ENCODE measurements around the gene SRGAP2B. TPM values are rescaled to one million over a fixed set of nuclear protein-coding genes. Genes with fewer than 3 reads are reported as not detected.
"Not testable (repeated sequence)": the region's sequence is repeated elsewhere in the genome, so short reads cannot be mapped to it uniquely, and the experiment has no call there.

Gene SRGAP2B
- total RNA-seq, 1 donor, result 4.6 TPM

DNA sequence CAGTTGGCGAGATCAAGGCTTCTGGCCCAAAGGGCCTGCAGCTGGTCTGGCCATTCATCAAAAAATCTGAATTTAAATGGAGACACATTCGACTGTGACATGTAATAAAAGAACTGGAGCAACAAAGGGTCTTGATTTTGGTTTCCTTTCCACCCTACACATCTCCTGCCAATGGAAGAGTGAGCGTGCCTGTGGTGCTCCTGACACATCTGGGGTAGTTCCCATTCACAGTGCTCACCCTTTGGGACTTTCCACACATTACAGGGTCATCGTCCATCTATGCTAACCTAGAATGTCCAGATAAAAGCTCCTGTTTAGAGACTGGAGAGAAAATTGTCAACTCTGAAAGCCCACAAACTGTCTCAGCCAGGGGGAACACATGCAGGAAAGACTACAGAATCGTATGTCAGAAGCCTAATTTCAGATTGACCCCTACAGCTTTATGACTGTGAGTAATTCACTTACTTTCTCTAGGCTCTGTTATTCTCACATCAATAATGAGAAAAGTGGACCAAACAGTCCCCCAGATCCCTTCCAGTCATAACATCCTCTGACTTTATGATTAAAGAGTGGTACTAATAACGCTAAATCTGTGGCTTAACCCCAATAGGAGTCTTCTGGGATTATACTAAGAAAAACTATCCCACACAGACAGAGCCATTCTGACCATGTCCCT lies 46.8 kb downstream of the SRGAP2B start:
- not testable (repeated sequence) for DNase-seq (ENCODE audit: low read depth in 2 of 3, low spot score in 2 of 3)

DNA sequence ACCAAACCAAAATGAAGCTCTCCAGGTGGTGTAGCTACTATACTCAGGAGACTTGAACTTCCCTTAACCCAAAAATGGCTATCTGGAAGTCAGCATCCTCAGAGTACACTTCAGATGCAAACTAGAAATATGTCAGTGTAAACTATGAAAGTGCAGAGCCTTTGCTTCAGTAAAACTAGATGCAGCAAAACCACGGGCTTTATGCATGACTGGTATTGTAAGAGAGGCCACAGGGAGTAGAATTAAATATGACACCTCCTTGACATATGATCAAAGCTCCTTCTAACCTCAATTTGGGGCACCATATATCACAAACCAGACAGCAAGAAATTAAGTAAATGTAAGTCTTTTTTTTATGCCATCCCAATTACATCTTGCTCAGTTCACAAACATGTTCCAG lies 47.6 kb downstream of the SRGAP2B start:
- not testable (repeated sequence) for DNase-seq (ENCODE audit: low read depth in 2 of 3, low spot score in 2 of 3)

DNA sequence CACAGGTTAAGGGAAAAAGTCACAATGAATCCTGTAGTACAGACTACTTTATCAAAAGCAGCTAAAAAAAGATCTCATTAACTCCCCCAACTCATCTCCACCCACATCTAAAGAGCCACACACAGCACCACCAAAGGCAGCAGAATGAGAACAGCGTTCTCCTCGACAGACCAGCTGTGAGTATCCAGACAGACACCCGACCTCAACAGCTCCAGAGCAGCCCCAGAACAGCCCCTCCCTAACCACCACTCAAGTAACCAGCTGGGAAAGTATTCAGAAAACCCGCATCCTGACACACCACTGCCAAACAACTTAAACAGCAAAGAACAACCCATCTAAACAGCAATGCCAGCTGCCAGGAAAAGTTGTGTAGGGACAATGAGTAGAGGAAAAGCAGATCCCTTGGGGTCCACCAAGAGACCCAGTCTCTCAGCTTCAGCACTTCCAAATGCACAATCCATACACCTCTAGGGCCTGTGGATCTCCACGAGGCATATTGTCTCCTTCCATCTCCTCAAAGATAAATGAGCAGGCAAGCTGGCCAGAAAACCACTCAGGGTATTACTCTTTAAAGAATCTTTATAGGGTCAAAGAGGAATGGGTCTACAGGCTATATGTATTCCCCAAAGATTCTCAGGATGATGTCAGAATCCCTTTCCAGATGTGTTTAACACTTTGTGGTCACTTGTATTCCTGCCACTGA lies 49.4 kb downstream of the SRGAP2B start:
- DNase-seq (ENCODE audit: low read depth in 2 of 3, low spot score in 2 of 3), result not testable (repeated sequence)

DNA sequence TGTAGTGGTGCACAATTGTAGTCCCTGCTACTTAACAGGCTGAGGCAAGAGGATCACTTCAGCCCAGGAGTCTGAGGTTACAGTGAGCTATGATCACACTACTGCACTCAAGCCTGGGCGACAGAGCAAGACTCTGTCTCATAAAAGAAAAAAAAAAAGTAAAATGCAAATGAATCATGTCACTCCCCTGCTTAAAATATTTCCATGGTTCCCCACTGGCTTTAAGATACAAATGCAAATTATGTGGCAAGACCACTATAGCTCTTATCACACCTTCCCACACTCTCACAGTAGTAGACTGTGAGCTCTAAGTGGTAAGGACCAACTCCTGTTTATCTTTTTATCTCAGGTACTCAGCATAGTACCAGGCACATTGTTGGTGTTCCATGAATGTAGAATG lies 53.6 kb downstream of the SRGAP2B start:
- DNase-seq (ENCODE audit: low read depth in 2 of 3, low spot score in 2 of 3), result not testable (repeated sequence)

DNA sequence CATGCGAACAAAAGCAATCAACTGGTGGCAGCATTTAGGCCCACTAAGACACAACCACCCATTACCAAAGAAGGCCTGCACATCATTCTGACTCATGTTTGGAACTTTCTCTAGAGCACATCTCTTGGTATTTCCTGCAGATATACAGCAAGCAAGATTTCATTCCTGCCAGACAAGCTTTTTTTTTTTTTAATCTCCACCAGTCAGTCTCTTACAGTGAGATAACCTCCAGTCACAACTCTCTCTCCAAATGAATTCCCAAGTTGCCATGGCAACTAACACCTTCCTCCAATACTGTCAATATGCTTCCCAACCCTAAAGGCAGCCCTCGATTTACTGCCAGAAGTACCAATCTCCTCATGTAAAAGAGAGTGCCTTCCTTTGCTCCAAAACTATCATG lies 59.1 kb downstream of the SRGAP2B start:
- not testable (repeated sequence) for DNase-seq (ENCODE audit: low read depth in 2 of 3, low spot score in 2 of 3)

DNA sequence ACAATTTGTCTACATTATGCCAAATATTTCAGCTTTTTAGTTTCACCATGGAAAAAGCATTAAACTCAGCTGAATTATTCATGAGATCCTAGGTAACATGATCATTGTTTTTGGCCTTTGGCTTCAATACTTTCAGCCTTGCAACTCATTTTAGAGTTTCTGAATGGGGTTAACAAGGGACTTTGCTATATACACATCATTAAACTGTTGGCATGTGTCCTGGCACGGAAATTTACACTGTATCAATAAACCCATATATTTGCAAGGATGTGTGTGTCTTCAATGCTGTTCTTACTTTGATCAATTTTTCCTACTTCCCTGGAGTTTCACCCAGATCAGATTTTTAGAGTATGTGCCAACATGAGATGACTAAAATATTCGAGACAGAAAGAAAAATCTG lies 61.6 kb downstream of the SRGAP2B start:
- DNase-seq (ENCODE audit: low read depth in 2 of 3, low spot score in 2 of 3), result not testable (repeated sequence)

DNA sequence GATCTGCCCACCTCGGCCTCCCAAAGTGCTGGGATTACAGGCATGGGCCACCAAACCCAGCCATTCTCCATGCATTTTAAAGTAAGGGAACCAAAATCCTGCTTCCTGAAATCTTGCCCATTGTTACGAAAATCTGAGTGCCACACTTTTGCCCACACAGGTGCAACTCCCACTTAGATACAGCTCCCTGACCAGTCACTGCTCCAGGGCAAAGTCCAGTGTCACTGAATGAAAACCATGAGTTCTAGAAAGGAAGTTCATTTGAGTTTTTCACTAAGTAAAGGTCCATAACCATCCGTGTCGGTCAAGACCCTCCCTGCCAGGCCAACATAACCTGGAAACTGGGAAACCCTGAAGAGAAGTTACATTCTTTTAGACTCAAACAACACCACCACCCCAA lies 67.9 kb downstream of the SRGAP2B start:
- DNase-seq (ENCODE audit: low read depth in 2 of 3, low spot score in 2 of 3), result not testable (repeated sequence)

DNA sequence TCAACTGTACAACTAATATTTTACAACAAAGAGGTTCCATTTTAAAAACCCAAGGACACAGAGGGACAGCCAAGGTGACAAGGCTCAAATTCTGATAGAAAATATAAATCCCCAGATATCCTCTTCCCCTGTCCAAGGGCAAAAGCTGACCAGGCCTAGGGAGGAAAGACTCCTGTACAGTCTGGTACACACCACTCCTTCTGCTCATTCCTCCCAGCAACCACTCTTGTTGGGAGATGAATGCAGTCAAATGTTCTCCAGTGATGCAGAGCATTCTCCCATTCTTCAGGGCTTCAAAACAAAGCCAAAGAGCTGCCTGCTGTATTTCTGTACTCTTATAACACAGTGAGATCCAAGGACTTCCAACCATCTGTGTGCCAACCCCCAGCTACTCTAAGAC lies 69.8 kb downstream of the SRGAP2B start:
- not testable (repeated sequence) for DNase-seq (ENCODE audit: low read depth in 2 of 3, low spot score in 2 of 3)

DNA sequence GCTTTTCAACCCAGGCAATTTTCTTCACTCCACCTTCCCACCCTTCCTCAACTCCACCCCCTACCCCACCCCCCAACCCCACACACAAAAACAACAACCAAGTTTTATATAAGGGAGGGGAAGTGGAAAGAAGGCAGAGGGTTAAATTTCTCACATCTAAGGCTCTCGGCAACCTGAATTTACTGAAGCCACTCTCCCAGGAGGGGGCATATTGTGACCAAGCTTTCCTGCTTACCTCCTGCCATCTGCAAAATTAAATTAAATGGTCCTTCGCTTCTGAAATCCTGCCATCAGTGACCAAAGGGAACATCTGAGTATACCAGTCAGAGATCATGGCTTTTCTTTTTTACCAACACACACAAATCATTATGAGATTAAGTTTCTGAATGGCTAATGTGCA lies 72.9 kb downstream of the SRGAP2B start:
- DNase-seq (ENCODE audit: low read depth in 2 of 3, low spot score in 2 of 3), result not testable (repeated sequence)

DNA sequence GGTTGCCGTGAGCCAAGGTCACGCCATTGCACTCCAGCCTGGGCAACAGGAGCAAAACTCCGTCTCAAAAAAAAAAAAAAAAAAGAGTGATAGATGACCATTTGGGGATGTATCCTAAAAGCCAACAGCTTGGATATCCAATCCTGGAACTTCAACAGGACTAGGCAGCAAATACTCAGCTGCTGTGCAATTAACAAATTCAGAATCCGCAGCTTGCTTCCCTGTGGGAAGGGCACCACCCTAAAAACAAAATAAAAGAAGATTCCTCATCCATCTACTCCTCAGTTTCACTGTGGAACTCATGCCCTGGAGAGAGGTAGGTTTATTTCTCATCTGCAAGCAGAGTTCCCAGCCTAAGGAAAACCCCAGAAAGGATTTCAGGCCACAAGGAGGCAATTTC lies 73.4 kb downstream of the SRGAP2B start:
- DNase-seq (ENCODE audit: low read depth in 2 of 3, low spot score in 2 of 3), result not testable (repeated sequence)

DNA sequence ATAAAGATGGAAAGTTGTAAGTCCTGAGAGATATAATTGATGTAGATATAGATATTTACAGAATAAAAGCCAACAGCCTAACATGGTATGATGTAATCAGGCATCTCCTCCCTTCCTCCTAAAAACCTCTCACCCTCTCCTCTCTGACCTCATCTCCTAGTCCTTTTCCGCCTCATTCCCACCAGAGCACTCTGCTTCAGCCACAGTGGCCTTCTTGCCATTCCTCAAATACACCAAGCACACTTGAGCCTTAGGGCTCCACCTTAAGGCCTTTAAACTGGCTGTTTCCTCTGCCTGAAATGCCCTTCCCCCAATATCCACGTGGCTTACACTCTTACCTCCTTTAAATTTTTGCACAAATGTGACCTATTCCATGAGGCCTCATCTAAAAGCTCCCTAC lies 75.4 kb downstream of the SRGAP2B start:
- not testable (repeated sequence) for DNase-seq (ENCODE audit: low read depth in 2 of 3, low spot score in 2 of 3)

DNA sequence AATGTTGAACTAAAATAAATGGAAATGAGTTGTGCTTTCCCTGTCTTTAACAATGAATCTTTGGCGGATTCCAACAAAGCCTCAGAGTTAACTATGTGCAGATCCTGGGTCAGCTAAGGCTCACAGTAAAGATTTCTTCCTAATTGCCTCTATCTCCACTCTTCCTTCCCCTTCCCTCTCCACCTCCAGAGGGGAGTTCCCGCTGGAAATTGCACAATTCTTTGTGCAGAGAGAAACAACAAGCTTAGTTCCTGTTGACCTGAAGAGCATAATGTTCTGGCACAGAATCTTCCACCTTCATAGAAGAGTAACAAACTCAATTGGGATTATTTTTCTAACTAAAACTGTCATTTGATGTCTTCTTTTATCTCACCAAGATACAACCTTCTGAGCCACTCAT lies 77.4 kb downstream of the SRGAP2B start:
- not testable (repeated sequence) for DNase-seq (ENCODE audit: low read depth in 2 of 3, low spot score in 2 of 3)

DNA sequence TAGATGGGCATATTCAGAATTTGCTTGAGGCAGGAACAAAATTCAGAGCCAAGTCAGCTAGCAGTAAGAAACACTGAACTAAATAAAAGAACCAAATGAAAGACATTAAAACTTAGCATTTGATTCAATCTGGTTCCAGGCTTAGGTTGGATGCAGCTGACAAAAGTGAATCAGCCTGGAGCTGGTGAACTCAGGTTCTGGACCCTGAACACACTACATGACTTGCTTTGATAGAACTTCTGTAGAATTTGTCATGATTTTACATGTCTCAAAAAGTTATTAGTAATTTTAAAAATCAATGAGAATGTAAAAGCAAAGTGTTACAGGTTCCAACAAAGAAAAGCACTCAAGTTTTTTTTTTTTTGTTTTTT lies 78.7 kb downstream of the SRGAP2B start:
- not testable (repeated sequence) for DNase-seq (ENCODE audit: low read depth in 2 of 3, low spot score in 2 of 3)

DNA sequence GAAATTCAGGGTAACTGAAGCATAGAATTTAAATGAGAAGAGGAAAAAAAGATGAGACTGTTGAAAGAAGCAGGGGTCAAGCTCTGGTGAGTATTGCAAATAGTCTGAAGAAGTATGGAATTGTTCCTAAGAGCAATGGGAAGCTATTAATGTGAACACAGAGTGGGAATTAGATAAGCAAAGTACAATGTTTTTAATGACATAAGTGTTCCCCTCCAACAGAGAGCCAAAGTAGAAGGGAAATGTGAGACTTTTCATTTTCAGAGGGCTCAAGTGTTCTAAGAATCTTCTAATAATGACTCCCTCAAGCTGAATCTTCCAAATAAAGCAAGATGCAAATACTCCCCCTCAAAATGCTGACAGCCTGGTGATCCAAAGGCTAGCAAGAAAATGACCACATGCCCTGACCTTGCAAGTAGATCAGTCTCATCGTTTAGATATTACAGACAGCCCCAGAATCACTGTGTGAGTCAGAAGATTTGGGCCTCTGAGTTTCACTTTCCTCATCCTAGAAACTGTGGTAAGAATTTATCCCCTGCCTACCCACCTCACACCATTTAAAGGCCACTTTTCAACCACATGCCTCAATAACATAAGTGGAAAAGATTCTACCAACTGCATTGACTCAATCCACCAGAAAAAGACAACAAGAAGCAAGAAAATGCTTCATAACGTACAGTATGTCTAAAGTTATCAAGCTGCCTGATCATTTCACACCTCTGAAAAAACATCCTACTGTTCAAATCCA lies 79.2 kb downstream of the SRGAP2B start:
- DNase-seq (ENCODE audit: low read depth in 2 of 3, low spot score in 2 of 3), result not testable (repeated sequence)

DNA sequence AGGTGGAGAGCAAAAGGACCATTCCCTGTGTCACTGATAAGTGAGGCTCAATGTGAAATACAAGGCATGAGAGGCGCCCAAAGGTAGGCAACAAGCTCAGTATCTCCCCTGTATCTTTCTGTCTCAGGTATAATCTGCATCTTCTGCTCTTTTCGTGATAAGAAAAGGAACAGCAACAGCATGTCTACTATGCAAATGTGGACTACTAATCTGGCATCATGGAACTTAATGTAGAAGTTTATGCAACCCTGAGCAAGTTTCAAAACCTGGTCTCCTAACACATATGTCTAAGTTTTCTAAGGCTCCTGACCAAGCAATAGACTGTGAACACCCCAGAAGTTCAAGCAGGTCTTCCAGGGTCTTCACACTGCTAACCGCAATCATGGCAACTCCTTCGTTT lies 81.8 kb downstream of the SRGAP2B start:
- not testable (repeated sequence) for DNase-seq (ENCODE audit: low read depth in 2 of 3, low spot score in 2 of 3)

DNA sequence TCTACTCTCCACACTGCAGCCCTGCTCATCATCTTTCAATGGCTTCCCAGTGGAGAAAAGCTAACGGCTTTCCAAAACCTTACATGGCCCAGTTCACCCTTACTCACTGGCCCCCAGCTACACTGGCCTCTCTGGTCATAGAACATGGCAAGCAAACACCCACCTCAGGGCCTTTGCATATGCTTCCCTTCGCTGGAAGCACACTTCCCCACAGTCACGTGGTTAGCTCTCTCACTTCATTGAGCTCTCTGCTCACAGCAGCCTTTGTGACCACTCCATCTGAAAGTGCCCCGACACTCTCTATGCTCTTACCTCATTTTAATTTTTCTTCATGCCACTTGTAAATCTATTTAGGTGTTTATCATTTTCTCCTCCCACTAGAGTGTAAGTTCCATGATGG lies 83.3 kb downstream of the SRGAP2B start:
- DNase-seq (ENCODE audit: low read depth in 2 of 3, low spot score in 2 of 3), result not testable (repeated sequence)

DNA sequence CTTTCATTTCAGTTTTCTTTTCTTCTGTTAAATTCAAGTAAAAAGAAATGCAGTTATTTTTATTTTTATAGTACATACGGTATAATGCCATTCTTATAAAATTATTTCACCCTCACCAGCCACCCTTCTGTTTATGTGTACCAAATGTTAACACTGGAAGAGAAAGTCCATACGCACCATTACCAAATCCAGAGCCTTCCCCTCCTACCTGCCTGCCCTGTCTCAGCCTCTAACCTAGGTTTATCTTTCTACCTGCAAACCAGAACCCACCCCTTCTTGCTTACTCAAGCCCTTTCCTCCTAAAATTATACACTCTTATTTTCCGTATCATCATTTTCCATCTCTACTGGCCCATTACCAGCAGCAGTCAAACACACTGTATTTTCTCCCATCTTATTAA lies 84.5 kb downstream of the SRGAP2B start:
- not testable (repeated sequence) for DNase-seq (ENCODE audit: low read depth in 2 of 3, low spot score in 2 of 3)

DNA sequence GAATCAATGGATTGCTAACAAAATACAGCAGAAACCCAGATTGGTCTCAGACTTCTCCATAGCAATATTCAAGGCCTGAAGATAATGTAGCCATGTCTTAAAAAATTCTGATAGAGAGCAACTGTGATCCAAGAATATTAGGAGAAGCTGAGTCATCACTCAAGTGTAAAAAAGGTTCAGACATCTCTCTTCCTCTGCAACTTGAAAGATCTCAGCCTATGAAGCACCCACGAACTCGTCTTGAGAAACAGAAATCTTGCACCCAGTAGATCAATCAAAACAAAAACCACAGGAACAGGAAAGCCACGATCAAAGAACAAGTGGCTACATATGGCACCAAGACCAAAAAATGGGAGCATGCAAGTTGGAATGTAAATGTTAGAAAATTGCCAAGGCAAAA lies 85.2 kb downstream of the SRGAP2B start:
- DNase-seq (ENCODE audit: low read depth in 2 of 3, low spot score in 2 of 3), result not testable (repeated sequence)

DNA sequence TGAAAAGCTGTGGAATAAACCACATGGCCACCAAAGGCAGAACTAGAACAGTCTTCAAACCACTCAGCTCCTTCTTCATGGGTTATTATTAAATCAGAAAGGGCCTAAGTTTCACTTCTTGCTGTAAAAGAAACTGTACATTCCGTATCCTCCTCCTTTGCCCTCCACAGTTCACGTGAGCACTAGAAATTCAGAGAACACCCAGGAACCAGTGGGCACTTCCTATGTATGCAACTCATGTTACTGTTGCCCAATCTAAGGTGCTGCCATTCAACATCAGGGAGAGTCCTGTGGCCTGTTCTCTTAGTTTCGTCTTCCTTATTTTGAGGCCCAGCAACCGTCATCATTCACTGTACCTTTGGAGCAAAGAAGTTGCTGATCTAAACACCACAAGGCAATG lies 86.7 kb downstream of the SRGAP2B start:
- DNase-seq (ENCODE audit: low read depth in 2 of 3, low spot score in 2 of 3), result not testable (repeated sequence)

DNA sequence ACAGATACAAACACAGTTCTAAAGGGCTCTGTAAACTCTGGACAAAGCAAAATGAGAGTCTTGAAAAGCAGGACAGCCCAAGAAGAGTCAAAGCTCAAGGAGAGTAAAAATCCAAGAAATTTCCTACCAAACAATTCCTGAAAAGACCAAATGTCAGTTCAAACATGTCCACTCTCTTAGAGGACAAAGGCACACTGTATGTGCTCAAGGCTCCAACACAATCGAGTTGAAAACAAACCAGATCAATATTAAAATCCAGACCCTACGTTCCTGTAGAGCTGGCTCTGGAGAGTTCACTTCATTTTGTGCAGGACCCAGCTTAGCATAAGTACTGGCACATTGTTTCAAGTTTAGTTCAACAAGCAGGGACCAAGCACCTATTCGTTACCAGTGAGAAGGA lies 90.0 kb downstream of the SRGAP2B start:
- not testable (repeated sequence) for DNase-seq (ENCODE audit: low read depth in 2 of 3, low spot score in 2 of 3)

DNA sequence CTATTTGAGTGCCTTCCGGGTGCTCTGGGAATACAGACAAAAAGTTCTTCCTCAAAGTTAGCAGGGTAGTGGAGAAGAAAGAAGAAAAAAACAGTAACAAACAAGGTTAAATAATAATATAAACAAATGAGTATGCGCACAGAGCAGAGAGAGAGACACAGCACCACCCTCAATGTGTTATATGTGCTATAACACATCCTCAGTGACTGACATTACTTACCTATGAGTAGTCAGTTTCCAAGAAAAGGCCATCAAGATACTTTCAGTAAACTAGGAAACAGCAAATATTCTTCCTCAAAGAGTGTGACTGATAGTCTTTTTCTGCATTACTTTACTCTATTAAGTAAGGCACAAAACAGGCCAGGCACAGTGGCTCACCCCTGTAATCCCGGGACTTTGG lies 93.7 kb downstream of the SRGAP2B start:
- DNase-seq (ENCODE audit: low read depth in 2 of 3, low spot score in 2 of 3), result not testable (repeated sequence)
